GM23338 (cell line): ENCODE results near the gene PRSS23. TPM values are rescaled to one million over a fixed set of nuclear protein-coding genes. Genes with fewer than 3 reads are reported as not detected.

Source experiments
- ATAC-seq: fragments of 200-7000 bp; cut with Tn5 transposase; 3 replicates; pipeline ENCODE4 v1.9.1; 2020
- DNase-seq: peaks from one replicate; pipeline ENCODE4 v3.0.0-alpha.2; 2015; ENCODE audit warnings: low spot score
- H2AFZ ChIP-seq: fragments of 200-600 bp; sonication (generic); 2 replicates; pipeline ENCODE4 v1.8.0; 2016; ENCODE audit warnings: antibody characterized with exemption, mild to moderate bottlenecking, moderate library complexity
- H3F3A ChIP-seq: fragments of 200-600 bp; sonication (generic); replicated peaks from 2 replicates; pipeline ENCODE4 v1.8.0; 2017; ENCODE audit warnings: antibody characterized with exemption, mixed run types, low read depth
- H3K27ac ChIP-seq: fragments of 200-600 bp; sonication (generic); 2 replicates; pipeline ENCODE4 v1.6.1; 2016; ENCODE audit warnings: low read depth
- H3K27me3 ChIP-seq: fragments of 200-600 bp; sonication (generic); 2 replicates; pipeline ENCODE4 v1.8.0; 2016; ENCODE audit warnings: mild to moderate bottlenecking, mixed run types, moderate library complexity; ENCODE audit not compliant: insufficient read depth
- H3K36me3 ChIP-seq: fragments of 200-600 bp; sonication (generic); 2 replicates; pipeline ENCODE4 v1.8.0; 2016; ENCODE audit warnings: mild to moderate bottlenecking; ENCODE audit not compliant: insufficient read depth
- H3K4me1 ChIP-seq: fragments of 200-600 bp; sonication (generic); 2 replicates; pipeline ENCODE4 v1.8.0; 2016; ENCODE audit warnings: mild to moderate bottlenecking, moderate library complexity; ENCODE audit not compliant: insufficient read depth
- H3K4me2 ChIP-seq: fragments of 200-600 bp; sonication (generic); 2 replicates; pipeline ENCODE4 v1.7.1; 2017; ENCODE audit warnings: mixed run types
- H3K4me3 ChIP-seq: fragments of 200-600 bp; sonication (generic); 2 replicates; pipeline ENCODE4 v1.6.1; 2016; ENCODE audit warnings: mixed run types
- H3K79me2 ChIP-seq: fragments of 200-600 bp; sonication (generic); replicated peaks from 2 replicates; pipeline ENCODE4 v1.8.0; 2017; ENCODE audit warnings: mild to moderate bottlenecking; ENCODE audit not compliant: insufficient read depth
- H3K9me2 ChIP-seq: fragments of 200-600 bp; sonication (generic); 2 replicates; pipeline ENCODE4 v1.8.0; 2017; ENCODE audit not compliant: insufficient read depth
- H4K20me1 ChIP-seq: fragments of 200-600 bp; sonication (generic); replicated peaks from 2 replicates; pipeline ENCODE4 v1.8.0; 2017; ENCODE audit warnings: mild to moderate bottlenecking; ENCODE audit not compliant: insufficient read depth
- H3K27ac Mint-ChIP-seq: 2 replicates; pipeline ENCODE4 v1.8.0; 2020; ENCODE audit warnings: inconsistent platforms, mild to moderate bottlenecking, moderate library complexity, mixed read lengths
- H3K27me3 Mint-ChIP-seq: 3 replicates; pipeline ENCODE4 v1.8.0; 2022; ENCODE audit warnings: low read depth, mild to moderate bottlenecking, moderate library complexity, mixed read lengths, inconsistent platforms; ENCODE audit not compliant: insufficient read depth, poor library complexity
- H3K36me3 Mint-ChIP-seq: 3 replicates; pipeline ENCODE4 v1.8.0; 2021; ENCODE audit warnings: low read depth, mild to moderate bottlenecking, inconsistent platforms, moderate library complexity, mixed read lengths
- H3K4me1 Mint-ChIP-seq: 3 replicates; pipeline ENCODE4 v1.8.0; 2020; ENCODE audit warnings: mild to moderate bottlenecking, inconsistent platforms, mixed read lengths
- H3K4me3 Mint-ChIP-seq: 3 replicates; pipeline ENCODE4 v1.8.0; 2021; ENCODE audit warnings: moderate library complexity, mild to moderate bottlenecking, inconsistent platforms, mixed read lengths
- H3K9me3 Mint-ChIP-seq: 3 replicates; pipeline ENCODE4 v1.8.0; 2020; ENCODE audit warnings: moderate library complexity, mild to moderate bottlenecking, inconsistent platforms, mixed read lengths
- CREB1 ChIP-seq: fragments of 250-450 bp; sonication (Bioruptor Pico); IDR thresholded peaks from 2 replicates; pipeline ENCODE4 v1.5.0; 2020; ENCODE audit warnings: low read depth, mild to moderate bottlenecking, moderate library complexity
- CTCF ChIP-seq, 2 experiments: fragments of 200-600 bp in 1 of 2; sonication (generic) in 1 of 2; conservative IDR thresholded peaks; 2 replicates each; pipeline versions ENCODE4 v1.5.1 to v1.6.1; 2016 to 2017; ENCODE audit warnings: antibody characterized with exemption in 2 of 2, low read depth in 2 of 2, mild to moderate bottlenecking in 2 of 2, moderate library complexity in 1 of 2
- EZH2phosphoT487 ChIP-seq: fragments of 200-600 bp; sonication (generic); IDR thresholded peaks from one replicate; pipeline ENCODE4 v1.8.1; 2018; ENCODE audit warnings: antibody characterized with exemption; ENCODE audit not compliant: unreplicated experiment
- JUNB ChIP-seq: IDR thresholded peaks from one replicate; pipeline ENCODE4 v1.6.1; 2016; ENCODE audit warnings: antibody characterized with exemption; ENCODE audit not compliant: unreplicated experiment
- NANOG ChIP-seq: IDR thresholded peaks from 2 replicates; pipeline ENCODE4 v1.6.1; 2016; ENCODE audit warnings: antibody characterized with exemption, borderline replicate concordance
- POLR2AphosphoS5 ChIP-seq: IDR thresholded peaks from 2 replicates; pipeline ENCODE4 v1.6.1; 2016; ENCODE audit warnings: antibody characterized with exemption, low read depth
- STAT1 ChIP-seq: IDR thresholded peaks from one replicate; pipeline ENCODE4 v1.6.1; 2016; ENCODE audit warnings: antibody characterized with exemption; ENCODE audit not compliant: unreplicated experiment
- ZNF114 ChIP-seq: fragments of 250-450 bp; sonication (Bioruptor Pico); IDR thresholded peaks from 2 replicates; pipeline ENCODE4 v1.5.0; 2020; ENCODE audit warnings: mild to moderate bottlenecking, moderate library complexity
- ZNF331 ChIP-seq: fragments of 250-450 bp; sonication (Bioruptor Pico); IDR thresholded peaks from 2 replicates; pipeline ENCODE4 v1.5.0; 2020; ENCODE audit warnings: low read depth, mild to moderate bottlenecking, moderate library complexity
- polyA plus RNA-seq: library from polyadenylated mRNA; unstranded; fragments of >200 nt; fragmentation: Nextera tagmentation; extraction: Ambion mirVana; gene quantifications from 2 replicates; pipeline ENCODE4 v1.2.1, GENCODE V29; 2016
- total RNA-seq: library from RNA; depleted of rRNA; stranded (reverse); fragments of >200 nt; shearing (Covaris generic); gene quantifications from 2 replicates; pipeline ENCODE4 v1.2.3, GENCODE V29; 2014
- TF ChIP-seq, protein P1 (sequence below): IDR thresholded peaks from one replicate; pipeline ENCODE4 v1.6.1; 2018; ENCODE audit warnings: antibody characterized with exemption; ENCODE audit not compliant: unreplicated experiment

Gene PRSS23
- total and polyA plus RNA-seq, 2 experiments from 2014 or later, result 3.9 to 4.7 TPM

DNA sequence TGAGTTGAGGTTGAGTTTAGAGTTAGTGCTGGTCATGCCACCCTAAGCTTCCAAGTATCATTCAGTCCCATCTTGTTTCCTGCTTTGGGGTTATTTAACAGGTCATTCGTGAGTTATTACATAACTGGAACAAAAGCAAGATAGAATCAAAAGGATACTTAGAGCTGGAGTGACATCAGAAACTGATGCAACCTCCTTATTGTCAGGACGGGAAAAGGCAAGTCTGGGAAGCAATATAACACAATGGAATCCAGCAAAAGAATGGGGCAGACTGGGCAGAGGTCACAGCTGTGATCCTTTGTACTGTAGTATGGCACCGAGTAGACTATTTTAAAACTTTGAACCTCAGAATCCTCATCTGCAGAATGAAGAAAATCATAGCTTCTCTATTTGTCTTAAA, 4.4 kb upstream of the PRSS23 start:
- no peak overlapping the region for H3K4me3 ChIP-seq
- ATAC-seq (no peak), DNase-seq (no peak)
- peaks cover 34% of the 10 kb centered on the region for H3K27me3 ChIP-seq
- no peak overlapping the region for H3K27ac Mint-ChIP-seq
- no peak overlapping the region for H3K4me3 Mint-ChIP-seq
- H2AFZ ChIP-seq, result no peak overlapping the region
- H3K27me3 Mint-ChIP-seq, result peaks cover 11% of the 10 kb centered on the region
- H3K4me1 Mint-ChIP-seq, result peaks cover 5% of the 10 kb centered on the region
- no peaks in the 10 kb centered on the region for H3K36me3 Mint-ChIP-seq
- no peaks in the 10 kb centered on the region for H3K36me3 ChIP-seq
- no peaks in the 10 kb centered on the region for H3K9me3 Mint-ChIP-seq
- no peaks in the 10 kb centered on the region for H4K20me1 ChIP-seq
- H3K4me1 ChIP-seq, result peaks cover 12% of the 10 kb centered on the region
- no peaks in the 10 kb centered on the region for H3K79me2 ChIP-seq
- TF ChIP-seq STAT1 (no peak), EZH2phosphoT487 (no peak), NANOG (no peak)
- TF ChIP-seq, protein P1, sequence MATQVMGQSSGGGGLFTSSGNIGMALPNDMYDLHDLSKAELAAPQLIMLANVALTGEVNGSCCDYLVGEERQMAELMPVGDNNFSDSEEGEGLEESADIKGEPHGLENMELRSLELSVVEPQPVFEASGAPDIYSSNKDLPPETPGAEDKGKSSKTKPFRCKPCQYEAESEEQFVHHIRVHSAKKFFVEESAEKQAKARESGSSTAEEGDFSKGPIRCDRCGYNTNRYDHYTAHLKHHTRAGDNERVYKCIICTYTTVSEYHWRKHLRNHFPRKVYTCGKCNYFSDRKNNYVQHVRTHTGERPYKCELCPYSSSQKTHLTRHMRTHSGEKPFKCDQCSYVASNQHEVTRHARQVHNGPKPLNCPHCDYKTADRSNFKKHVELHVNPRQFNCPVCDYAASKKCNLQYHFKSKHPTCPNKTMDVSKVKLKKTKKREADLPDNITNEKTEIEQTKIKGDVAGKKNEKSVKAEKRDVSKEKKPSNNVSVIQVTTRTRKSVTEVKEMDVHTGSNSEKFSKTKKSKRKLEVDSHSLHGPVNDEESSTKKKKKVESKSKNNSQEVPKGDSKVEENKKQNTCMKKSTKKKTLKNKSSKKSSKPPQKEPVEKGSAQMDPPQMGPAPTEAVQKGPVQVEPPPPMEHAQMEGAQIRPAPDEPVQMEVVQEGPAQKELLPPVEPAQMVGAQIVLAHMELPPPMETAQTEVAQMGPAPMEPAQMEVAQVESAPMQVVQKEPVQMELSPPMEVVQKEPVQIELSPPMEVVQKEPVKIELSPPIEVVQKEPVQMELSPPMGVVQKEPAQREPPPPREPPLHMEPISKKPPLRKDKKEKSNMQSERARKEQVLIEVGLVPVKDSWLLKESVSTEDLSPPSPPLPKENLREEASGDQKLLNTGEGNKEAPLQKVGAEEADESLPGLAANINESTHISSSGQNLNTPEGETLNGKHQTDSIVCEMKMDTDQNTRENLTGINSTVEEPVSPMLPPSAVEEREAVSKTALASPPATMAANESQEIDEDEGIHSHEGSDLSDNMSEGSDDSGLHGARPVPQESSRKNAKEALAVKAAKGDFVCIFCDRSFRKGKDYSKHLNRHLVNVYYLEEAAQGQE, result no peak
- H3F3A ChIP-seq, result no peaks in the 10 kb centered on the region
- H3K27ac ChIP-seq, result no peak overlapping the region
- H3K9me2 ChIP-seq, result no peaks in the 10 kb centered on the region
- no peak overlapping the region for H3K4me2 ChIP-seq

DNA sequence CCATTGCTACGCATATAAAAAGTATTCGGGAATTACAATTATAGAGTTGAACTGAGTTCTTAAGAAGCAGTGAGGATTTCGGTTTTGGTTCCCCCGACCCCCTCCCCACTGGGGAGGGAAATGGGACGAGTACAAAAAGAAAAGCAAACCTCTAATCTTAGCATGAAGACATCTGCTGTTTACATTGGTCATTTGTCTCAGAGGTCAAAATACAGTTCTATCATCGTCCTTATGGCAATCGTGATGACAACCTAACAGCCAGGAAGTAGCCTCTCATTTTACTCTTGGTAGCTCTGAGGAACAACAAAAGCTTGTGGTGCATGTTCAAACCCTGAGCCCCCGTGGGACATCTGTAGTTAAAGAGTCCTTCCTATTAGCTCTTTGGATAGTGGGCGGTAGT, 3.2 kb upstream of the PRSS23 start:
- no peak overlapping the region for H2AFZ ChIP-seq
- H3K36me3 ChIP-seq, result no peaks in the 10 kb centered on the region
- H3K4me1 ChIP-seq, result peaks cover 24% of the 10 kb centered on the region
- H3K27ac ChIP-seq, result no peak overlapping the region
- DNase-seq (no peak), ATAC-seq (no peak)
- no peak overlapping the region for H3K4me2 ChIP-seq
- H3K9me3 Mint-ChIP-seq, result no peaks in the 10 kb centered on the region
- H3K4me1 Mint-ChIP-seq, result peaks cover 15% of the 10 kb centered on the region
- H3K79me2 ChIP-seq, result no peaks in the 10 kb centered on the region
- peaks cover 13% of the 10 kb centered on the region for H3K27me3 Mint-ChIP-seq
- H3K4me3 Mint-ChIP-seq, result no peak overlapping the region
- H3K27me3 ChIP-seq, result peaks cover 45% of the 10 kb centered on the region
- no peaks in the 10 kb centered on the region for H3K36me3 Mint-ChIP-seq
- no peak overlapping the region for H3K27ac Mint-ChIP-seq
- no peaks in the 10 kb centered on the region for H3F3A ChIP-seq
- no peak overlapping the region for H3K4me3 ChIP-seq
- H3K9me2 ChIP-seq, result no peaks in the 10 kb centered on the region
- H4K20me1 ChIP-seq, result no peaks in the 10 kb centered on the region
- no peak for TF ChIP-seq ZNF114 (CRISPR knock-in tag)
- no peak for TF ChIP-seq STAT1
- TF ChIP-seq, protein P1, result no peak
- TF ChIP-seq ZNF331 (CRISPR knock-in tag), result no peak
- TF ChIP-seq CTCF (conservative IDR thresholded peaks at IDR 0.05; ENCODE audit: low read depth in 2 of 2), result no peak
- TF ChIP-seq JUNB, result no peak
- no peak for TF ChIP-seq CREB1 (CRISPR knock-in tag)
- no peak for TF ChIP-seq POLR2AphosphoS5
